Natural killer cell (primary cell): Measurements from ENCODE around the gene TAT. TPM values are rescaled to one million over a fixed set of nuclear protein-coding genes. Genes with fewer than 3 reads are reported as not detected.
"Not testable (repeated sequence)": the region's sequence is repeated elsewhere in the genome, so short reads cannot be mapped to it uniquely, and the experiment has no call there.

ENCODE experiments used
- ATAC-seq, 3 donors: fragments of 150-1000 bp in 2 of 3; fragments of 200-7000 bp in 1 of 3; cut with Tn5 transposase; 1 replicate in 1 of 3; 2 replicates in 2 of 3; pipeline ENCODE4 v1.10.0; 2021; ENCODE audit warnings: mild to moderate bottlenecking in 2 of 3, moderate library complexity in 2 of 3
- DNase-seq, 2 donors: peaks; one replicate each; pipeline versions ENCODE4 v3.0.0 to v3.0.0-alpha.2; 2013 to 2021; ENCODE audit warnings: mixed read lengths in 1 of 2
- H3K27ac ChIP-seq: one replicate; pipeline ENCODE4 v1.5.1; 2013; ENCODE audit warnings: mild to moderate bottlenecking, low read length
- H3K27me3 ChIP-seq: one replicate; pipeline ENCODE4 v1.6.1; 2013; ENCODE audit warnings: low read length; ENCODE audit not compliant: control insufficient read depth, insufficient read depth
- H3K36me3 ChIP-seq: one replicate; pipeline ENCODE4 v1.6.1; 2013; ENCODE audit warnings: low read length; ENCODE audit not compliant: control insufficient read depth, insufficient read depth
- H3K4me1 ChIP-seq: one replicate; pipeline ENCODE4 v1.6.1; 2013; ENCODE audit warnings: low read length; ENCODE audit not compliant: control insufficient read depth, insufficient read depth
- H3K4me3 ChIP-seq: one replicate; pipeline ENCODE4 v1.5.1; 2013; ENCODE audit warnings: low read length
- H3K9me3 ChIP-seq: one replicate; pipeline ENCODE4 v1.6.1; 2013; ENCODE audit warnings: low read length; ENCODE audit not compliant: control insufficient read depth, insufficient read depth
- H3K27ac Mint-ChIP-seq, 2 donors: one replicate each; pipeline ENCODE4 v1.8.0; 2022; ENCODE audit warnings: mild to moderate bottlenecking in 2 of 2, mixed read lengths in 2 of 2, moderate library complexity in 1 of 2
- H3K27me3 Mint-ChIP-seq, 2 donors: one replicate each; pipeline ENCODE4 v1.8.0; 2022; ENCODE audit warnings: low read depth in 2 of 2, mixed read lengths in 2 of 2
- H3K36me3 Mint-ChIP-seq: one replicate; pipeline ENCODE4 v1.8.0; 2022; ENCODE audit warnings: mixed read lengths
- H3K4me1 Mint-ChIP-seq, 2 donors: one replicate each; pipeline ENCODE4 v1.8.0; 2022; ENCODE audit warnings: mixed read lengths in 2 of 2
- H3K4me3 Mint-ChIP-seq: one replicate; pipeline ENCODE4 v1.8.0; 2022; ENCODE audit warnings: mild to moderate bottlenecking, moderate library complexity, mixed read lengths
- H3K9me3 Mint-ChIP-seq, 2 donors: one replicate each; pipeline ENCODE4 v1.8.0; 2022; ENCODE audit warnings: mixed read lengths in 2 of 2
- WGBS: methylation state at CpG from one replicate; pipeline ENCODE4 v1.1.7; 2013; ENCODE audit warnings: missing lambda C conversion rate; ENCODE audit not compliant: insufficient coverage; 5-methylcytosine and 5-hydroxymethylcytosine counted together
- intact Hi-C: fragments of 100-400 bp; cut with micrococcal nuclease; formaldehyde crosslinking; loops from one replicate; pipeline ENCODE4 v1.14.2; 2022
- total RNA-seq, 4 donors: library from RNA; stranded (reverse); fragments of 120-200 nt in 1 of 4; gene quantifications; one replicate each; pipeline versions ENCODE4 v1.2.3 to v1.2.4, GENCODE V29; 2013 to 2022
- TF ChIP-seq, protein P1 (sequence below): fragments of 200-600 bp; IDR thresholded peaks from one replicate; pipeline ENCODE4 v1.8.0; 2022; ENCODE audit warnings: antibody characterized with exemption

The TAT gene
- total RNA-seq, 3 donors from 2014 or later (not counting 1 experiment from before 2014, with no cell fraction given): not detected

GRCh38 chr16:71593048-71593999, 16.4 kb upstream of the TAT start:
- no peaks in the 10 kb centered on the region for H3K27me3 ChIP-seq
- no peaks in the 10 kb centered on the region for H3K4me1 ChIP-seq
- H3K9me3 ChIP-seq: no peaks in the 10 kb centered on the region
- TF ChIP-seq, protein P1, sequence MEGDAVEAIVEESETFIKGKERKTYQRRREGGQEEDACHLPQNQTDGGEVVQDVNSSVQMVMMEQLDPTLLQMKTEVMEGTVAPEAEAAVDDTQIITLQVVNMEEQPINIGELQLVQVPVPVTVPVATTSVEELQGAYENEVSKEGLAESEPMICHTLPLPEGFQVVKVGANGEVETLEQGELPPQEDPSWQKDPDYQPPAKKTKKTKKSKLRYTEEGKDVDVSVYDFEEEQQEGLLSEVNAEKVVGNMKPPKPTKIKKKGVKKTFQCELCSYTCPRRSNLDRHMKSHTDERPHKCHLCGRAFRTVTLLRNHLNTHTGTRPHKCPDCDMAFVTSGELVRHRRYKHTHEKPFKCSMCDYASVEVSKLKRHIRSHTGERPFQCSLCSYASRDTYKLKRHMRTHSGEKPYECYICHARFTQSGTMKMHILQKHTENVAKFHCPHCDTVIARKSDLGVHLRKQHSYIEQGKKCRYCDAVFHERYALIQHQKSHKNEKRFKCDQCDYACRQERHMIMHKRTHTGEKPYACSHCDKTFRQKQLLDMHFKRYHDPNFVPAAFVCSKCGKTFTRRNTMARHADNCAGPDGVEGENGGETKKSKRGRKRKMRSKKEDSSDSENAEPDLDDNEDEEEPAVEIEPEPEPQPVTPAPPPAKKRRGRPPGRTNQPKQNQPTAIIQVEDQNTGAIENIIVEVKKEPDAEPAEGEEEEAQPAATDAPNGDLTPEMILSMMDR: no peak
- H3K27ac Mint-ChIP-seq: no peak overlapping the region
- ATAC-seq (no peak), DNase-seq (no peak)
- H3K36me3 ChIP-seq: no peaks in the 10 kb centered on the region
- peaks cover 26 to 48% of the 10 kb centered on the region in 2 donors for H3K27me3 Mint-ChIP-seq
- H3K36me3 Mint-ChIP-seq: no peaks in the 10 kb centered on the region
- no peaks in the 10 kb centered on the region for H3K9me3 Mint-ChIP-seq
- 81% methylated on average over 2 of the region's 3 CpGs for WGBS
- H3K4me3 ChIP-seq: no peak overlapping the region
- no peaks in the 10 kb centered on the region for H3K4me1 Mint-ChIP-seq
- H3K27ac ChIP-seq: no peak overlapping the region
- intact Hi-C loops: no loop called here
- no peak overlapping the region for H3K4me3 Mint-ChIP-seq

- Histone ChIP-seq H3K27me3 (no peaks in the 10 kb centered on the region), H3K27ac (no peak overlapping the region), H3K36me3 (no peaks in the 10 kb centered on the region), H3K4me1 (no peaks in the 10 kb centered on the region), H3K9me3 (no peaks in the 10 kb centered on the region), H3K4me3 (no peak overlapping the region)
- H3K36me3 Mint-ChIP-seq: no peaks in the 10 kb centered on the region
- intact Hi-C loops: no loop called here
- H3K27me3 Mint-ChIP-seq: peaks cover 31 to 37% of the 10 kb centered on the region in 2 donors
- WGBS: 100% methylated on average over 1 of the region's 3 CpGs
- no peak overlapping the region for H3K4me3 Mint-ChIP-seq
- DNase-seq (no peak), ATAC-seq (no peak)
- no peak overlapping the region for H3K27ac Mint-ChIP-seq
- no peaks in the 10 kb centered on the region for H3K4me1 Mint-ChIP-seq
- no peaks in the 10 kb centered on the region for H3K9me3 Mint-ChIP-seq
- TF ChIP-seq, protein P1: no peak
Measured at GRCh38 chr16:71591917-71592316, 15.0 kb upstream of the TAT start.

GRCh38 chr16:71590584-71590983, 13.7 kb upstream of the TAT start:
- ATAC-seq (no peak), DNase-seq (no peak)
- Mint-ChIP-seq H3K4me1 (no peaks in the 10 kb centered on the region), H3K27ac (no peak overlapping the region), H3K36me3 (no peaks in the 10 kb centered on the region), H3K9me3 (no peaks in the 10 kb centered on the region), H3K4me3 (no peak overlapping the region), H3K27me3 (peaks cover 35 to 42% of the 10 kb centered on the region in 2 donors)
- 87% methylated on average over 4 of the region's 4 CpGs for WGBS
- no peaks in the 10 kb centered on the region for H3K4me1 ChIP-seq
- no peak overlapping the region for H3K27ac ChIP-seq
- H3K36me3 ChIP-seq: no peaks in the 10 kb centered on the region
- TF ChIP-seq, protein P1: no peak
- H3K4me3 ChIP-seq: no peak overlapping the region
- intact Hi-C loops: no loop called here
- H3K9me3 ChIP-seq: no peaks in the 10 kb centered on the region
- H3K27me3 ChIP-seq: no peaks in the 10 kb centered on the region

- DNase-seq, H3K9me3 ChIP-seq, H3K9me3 Mint-ChIP-seq, H3K4me3 Mint-ChIP-seq, H3K27ac Mint-ChIP-seq, ATAC-seq, H3K36me3 ChIP-seq, H3K36me3 Mint-ChIP-seq, H3K27me3 ChIP-seq, H3K4me1 Mint-ChIP-seq, H3K4me1 ChIP-seq, H3K4me3 ChIP-seq, H3K27ac ChIP-seq, intact Hi-C loops: not testable (repeated sequence)
- peaks cover 35 to 44% of the 10 kb centered on the region in 2 donors for H3K27me3 Mint-ChIP-seq
- no CpG with 5 or more reads among the region's 2 CpGs for WGBS
Measured at GRCh38 chr16:71590071-71590470, 13.2 kb upstream of the TAT start.

GRCh38 chr16:71589334-71589733, 12.4 kb upstream of the TAT start:
- H3K27ac Mint-ChIP-seq, H3K4me3 ChIP-seq, H3K4me1 Mint-ChIP-seq, H3K27ac ChIP-seq, ATAC-seq, intact Hi-C loops, H3K4me3 Mint-ChIP-seq, H3K36me3 ChIP-seq, H3K4me1 ChIP-seq, H3K9me3 ChIP-seq, H3K36me3 Mint-ChIP-seq, H3K9me3 Mint-ChIP-seq, H3K27me3 ChIP-seq, DNase-seq: not testable (repeated sequence)
- peaks cover 37 to 44% of the 10 kb centered on the region in 2 donors for H3K27me3 Mint-ChIP-seq
- 93% methylated on average over 24 of the region's 30 CpGs for WGBS
